HAP-1 (cell line): ENCODE data around the gene LMO4.

ENCODE experiments used
- DNase-seq, 2 experiments: peaks; one replicate each; pipeline ENCODE4 v3.0.0-alpha.2; 2016 to 2020; ENCODE audit warnings: low spot score in 2 of 2
- H3K27me3 ChIP-seq: fragments of 250-450 bp; sonication (Bioruptor Pico); 2 replicates; pipeline ENCODE4 v1.5.1; 2020; ENCODE audit warnings: low read depth, mild to moderate bottlenecking, moderate library complexity
- H3K36me3 ChIP-seq: fragments of 250-450 bp; sonication (Bioruptor Pico); replicated peaks from 2 replicates; pipeline ENCODE4 v1.5.1; 2020; ENCODE audit warnings: mild to moderate bottlenecking
- H3K4me1 ChIP-seq: fragments of 250-450 bp; sonication (Bioruptor Pico); 2 replicates; pipeline ENCODE4 v1.5.1; 2020; ENCODE audit warnings: mild to moderate bottlenecking
- H3K4me3 ChIP-seq: fragments of 250-450 bp; sonication (Bioruptor Pico); 2 replicates; pipeline ENCODE4 v1.5.1; 2020; ENCODE audit warnings: mild to moderate bottlenecking, moderate library complexity
- H3K9me3 ChIP-seq: fragments of 250-450 bp; sonication (Bioruptor Pico); 2 replicates; pipeline ENCODE4 v1.5.1; 2020; ENCODE audit warnings: mild to moderate bottlenecking, moderate library complexity
- in situ Hi-C: fragments of 300-500 bp; cut with MboI; formaldehyde crosslinking; loops from 3 replicates; pipeline ENCODE4 v1.14.3; 2020; ENCODE audit warnings: low sequenced_read_pairs, inconsistent platforms, mixed read lengths

The LMO4 gene

DNA sequence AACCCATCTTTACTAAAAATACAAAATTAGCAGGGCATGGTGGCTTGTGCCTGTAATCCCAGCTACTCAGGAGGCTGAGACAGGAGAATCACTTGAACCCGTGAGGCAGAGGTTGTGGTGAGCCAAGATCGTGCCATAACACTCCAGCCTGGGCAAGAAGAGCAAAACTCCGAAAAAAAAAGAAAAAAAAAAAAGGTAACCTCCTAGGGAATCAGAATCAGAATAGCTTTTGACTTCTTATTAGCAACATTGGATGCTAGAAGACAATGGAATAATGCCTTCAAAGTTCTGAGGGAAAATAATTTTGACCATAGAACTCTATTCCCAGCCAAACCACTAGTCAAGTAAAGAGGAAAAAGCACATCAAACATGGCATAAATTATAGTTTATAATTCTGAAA lies 60.9 kb downstream of the LMO4 start:
- in situ Hi-C loops, result no loop called here
- Histone ChIP-seq H3K36me3 (no peaks in the 10 kb centered on the region), H3K4me1 (peaks cover 17% of the 10 kb centered on the region), H3K27me3 (peaks cover 23% of the 10 kb centered on the region), H3K9me3 (peaks cover 5% of the 10 kb centered on the region; the same call in 1 of the 2 replicates), H3K4me3 (no peak overlapping the region)
- DNase-seq, result no peak

- H3K4me1 ChIP-seq, result peaks cover 17% of the 10 kb centered on the region
- H3K27me3 ChIP-seq, result peaks cover 4% of the 10 kb centered on the region
- no peak overlapping the region for H3K4me3 ChIP-seq
- H3K9me3 ChIP-seq, result peaks cover 5% of the 10 kb centered on the region; the same call in 1 of the 2 replicates
- DNase-seq, result peak; percentile 75 to 94
- H3K36me3 ChIP-seq, result no peaks in the 10 kb centered on the region
- in situ Hi-C loops, result no loop called here
These were observed 63.8 kb downstream of the LMO4 start for GRCh38 chr1:87392248-87393192.

- no peak for DNase-seq
- Histone ChIP-seq H3K36me3 (no peaks in the 10 kb centered on the region), H3K4me1 (peaks cover 17% of the 10 kb centered on the region), H3K27me3 (peaks cover 4% of the 10 kb centered on the region), H3K4me3 (no peak overlapping the region), H3K9me3 (peaks cover 5% of the 10 kb centered on the region; the same call in 1 of the 2 replicates)
- in situ Hi-C loops, result no loop called here
These were observed 64.9 kb downstream of the LMO4 start for GRCh38 chr1:87393445-87394085.

DNA sequence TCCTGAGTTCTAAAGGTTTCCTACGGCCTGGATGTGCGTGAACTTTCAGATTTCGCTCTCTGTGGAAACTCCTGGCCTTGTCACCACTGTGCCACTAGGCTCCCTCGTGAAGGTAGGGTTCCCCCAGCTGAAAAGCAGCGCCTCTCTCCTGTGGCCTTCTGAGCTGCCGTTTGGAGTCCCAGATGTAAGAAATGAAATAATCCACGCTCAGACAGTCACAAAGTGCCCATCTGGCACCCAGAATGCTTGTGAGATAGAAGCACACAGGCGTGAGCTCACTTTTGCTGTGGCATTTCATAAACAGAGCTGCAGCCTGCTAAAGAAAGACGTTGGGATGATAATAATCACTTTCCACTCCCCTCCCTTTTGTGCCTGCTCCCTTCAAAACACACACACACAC lies 65.8 kb downstream of the LMO4 start:
- H3K4me3 ChIP-seq, result no peak overlapping the region
- in situ Hi-C loops, result no loop called here
- no peaks in the 10 kb centered on the region for H3K36me3 ChIP-seq
- H3K4me1 ChIP-seq, result peaks cover 17% of the 10 kb centered on the region
- H3K27me3 ChIP-seq, result peaks cover 4% of the 10 kb centered on the region
- no peak for DNase-seq
- H3K9me3 ChIP-seq, result peaks cover 5% of the 10 kb centered on the region; the same call in 1 of the 2 replicates

- no peak overlapping the region for H3K4me3 ChIP-seq
- H3K27me3 ChIP-seq, result peaks cover 4% of the 10 kb centered on the region
- H3K36me3 ChIP-seq, result no peaks in the 10 kb centered on the region
- peaks cover under 1% of the 10 kb centered on the region; the same call in 1 of the 2 replicates for H3K9me3 ChIP-seq
- DNase-seq, result no peak
- peaks cover 17% of the 10 kb centered on the region for H3K4me1 ChIP-seq
- in situ Hi-C loops, result no loop called here
These were observed 66.3 kb downstream of the LMO4 start for GRCh38 chr1:87394982-87395381.
